H9 (cell line): ENCODE data around the gene TM9SF1. TPM values are rescaled to one million over a fixed set of nuclear protein-coding genes. Genes with fewer than 3 reads are reported as not detected.

ENCODE experiments used
- DNase-seq: peaks from one replicate; pipeline ENCODE4 v3.0.0-alpha.2; 2017
- H2AFZ ChIP-seq: one replicate; pipeline ENCODE4 v1.6.1; 2013; ENCODE audit warnings: mild to moderate bottlenecking, low read length, control low read depth, moderate library complexity
- H2AK5ac ChIP-seq: 2 replicates; pipeline ENCODE4 v1.6.1; 2013; ENCODE audit warnings: low read length, control low read depth, mixed read lengths; ENCODE audit not compliant: insufficient read length
- H2BK120ac ChIP-seq: one replicate; pipeline ENCODE4 v1.6.1; 2013; ENCODE audit warnings: low read depth, mild to moderate bottlenecking, low read length, control low read depth, inconsistent platforms; ENCODE audit not compliant: poor library complexity, severe bottlenecking
- H2BK12ac ChIP-seq: 2 replicates; pipeline ENCODE4 v1.6.1; 2013; ENCODE audit warnings: low read length, control low read depth, mixed read lengths, low read depth; ENCODE audit not compliant: insufficient read length
- H2BK15ac ChIP-seq: 2 replicates; pipeline ENCODE4 v1.6.1; 2013; ENCODE audit warnings: low read depth, low read length, control low read depth
- H2BK20ac ChIP-seq: one replicate; pipeline ENCODE4 v1.6.1; 2013; ENCODE audit warnings: low read depth, mild to moderate bottlenecking, low read length, control low read depth, inconsistent platforms; ENCODE audit not compliant: poor library complexity, severe bottlenecking
- H2BK5ac ChIP-seq: 2 replicates; pipeline ENCODE4 v1.6.1; 2013; ENCODE audit warnings: low read length, control low read depth, mixed read lengths; ENCODE audit not compliant: insufficient read length
- H3K14ac ChIP-seq: 2 replicates; pipeline ENCODE4 v1.6.1; 2013; ENCODE audit warnings: low read length, control low read depth; ENCODE audit not compliant: insufficient read depth
- H3K18ac ChIP-seq: 2 replicates; pipeline ENCODE4 v1.6.1; 2013; ENCODE audit warnings: low read depth, mild to moderate bottlenecking, mixed read lengths, low read length, control low read depth; ENCODE audit not compliant: insufficient read length
- H3K23ac ChIP-seq: 2 replicates; pipeline ENCODE4 v1.6.1; 2013; ENCODE audit warnings: low read length, control low read depth, mixed read lengths, low read depth; ENCODE audit not compliant: insufficient read length
- H3K23me2 ChIP-seq: 2 replicates; pipeline ENCODE4 v1.6.1; 2013; ENCODE audit warnings: low read depth, mild to moderate bottlenecking, mixed read lengths, low read length, control low read depth; ENCODE audit not compliant: insufficient read length, poor library complexity, severe bottlenecking
- H3K27ac ChIP-seq: 2 replicates; pipeline ENCODE4 v1.5.1; 2013; ENCODE audit warnings: low read length, control low read depth, mixed read lengths, low read depth; ENCODE audit not compliant: insufficient read length
- H3K27me3 ChIP-seq: 2 replicates; pipeline ENCODE4 v1.6.1; 2013; ENCODE audit warnings: low read length, control low read depth, inconsistent platforms; ENCODE audit not compliant: insufficient read depth
- H3K4ac ChIP-seq: 2 replicates; pipeline ENCODE4 v1.6.1; 2013; ENCODE audit warnings: low read depth, mild to moderate bottlenecking, control low read depth, inconsistent platforms, low read length, moderate library complexity
- H3K4me1 ChIP-seq: 2 replicates; pipeline ENCODE4 v1.6.1; 2013; ENCODE audit warnings: low read length, control low read depth, inconsistent platforms; ENCODE audit not compliant: insufficient read depth
- H3K4me2 ChIP-seq: 2 replicates; pipeline ENCODE4 v1.6.1; 2013; ENCODE audit warnings: low read length, control low read depth, mixed read lengths; ENCODE audit not compliant: insufficient read length, insufficient read depth
- H3K56ac ChIP-seq: 2 replicates; pipeline ENCODE4 v1.6.1; 2013; ENCODE audit warnings: low read depth, mild to moderate bottlenecking, mixed read lengths, low read length, control low read depth; ENCODE audit not compliant: insufficient read length
- H3K79me1 ChIP-seq: 2 replicates; pipeline ENCODE4 v1.6.1; 2013; ENCODE audit warnings: low read depth, mild to moderate bottlenecking, moderate library complexity, low read length, control low read depth, inconsistent platforms; ENCODE audit not compliant: insufficient read depth, poor library complexity, severe bottlenecking
- H3K79me2 ChIP-seq: 2 replicates; pipeline ENCODE4 v1.6.1; 2013; ENCODE audit warnings: low read length, control low read depth, inconsistent platforms; ENCODE audit not compliant: insufficient read depth
- H3K9ac ChIP-seq: 2 replicates; pipeline ENCODE4 v1.6.1; 2013; ENCODE audit warnings: low read length, control low read depth, mixed read lengths; ENCODE audit not compliant: insufficient read length; ENCODE audit errors: extremely low read depth
- H3K9me3 ChIP-seq: one replicate; pipeline ENCODE4 v1.6.1; 2013; ENCODE audit warnings: low read depth, low read length, inconsistent platforms; ENCODE audit not compliant: control insufficient read depth
- H3T11ph ChIP-seq: one replicate; pipeline ENCODE4 v1.6.1; 2013; ENCODE audit warnings: mild to moderate bottlenecking, low read length, control low read depth, inconsistent platforms
- H4K20me1 ChIP-seq: one replicate; pipeline ENCODE4 v1.6.1; 2013; ENCODE audit not compliant: control insufficient read depth, insufficient read length, insufficient read depth
- H4K5ac ChIP-seq: 2 replicates; pipeline ENCODE4 v1.6.1; 2013; ENCODE audit warnings: low read depth, mild to moderate bottlenecking, mixed read lengths, low read length, control low read depth; ENCODE audit not compliant: insufficient read length
- H4K8ac ChIP-seq: replicated peaks from 2 replicates; pipeline ENCODE4 v1.6.1; 2013; ENCODE audit warnings: low read length, control low read depth, mixed read lengths, low read depth; ENCODE audit not compliant: insufficient read length
- H4K91ac ChIP-seq: 2 replicates; pipeline ENCODE4 v1.6.1; 2013; ENCODE audit warnings: low read depth, mild to moderate bottlenecking, moderate library complexity, mixed read lengths, low read length, control low read depth; ENCODE audit not compliant: insufficient read length
- H3K27ac Mint-ChIP-seq, 3 experiments: 2 replicates in 2 of 3; 3 replicates in 1 of 3; pipeline ENCODE4 v1.8.0; 2020 to 2021; ENCODE audit warnings: mixed read lengths in 3 of 3, mild to moderate bottlenecking in 1 of 3, moderate library complexity in 1 of 3
- H3K27me3 Mint-ChIP-seq: 2 replicates; pipeline ENCODE4 v1.8.0; 2021; ENCODE audit warnings: low read depth, mild to moderate bottlenecking, moderate library complexity, mixed read lengths
- H3K36me3 Mint-ChIP-seq, 3 experiments: 2 replicates in 2 of 3; 3 replicates in 1 of 3; pipeline ENCODE4 v1.8.0; 2020 to 2021; ENCODE audit warnings: low read depth in 3 of 3, mixed read lengths in 3 of 3; ENCODE audit not compliant: insufficient read depth in 1 of 3
- H3K4me1 Mint-ChIP-seq, 2 experiments: 2 replicates each; pipeline ENCODE4 v1.8.0; 2020; ENCODE audit warnings: mixed read lengths in 2 of 2
- H3K4me3 Mint-ChIP-seq, 2 experiments: 2 replicates in 1 of 2; 3 replicates in 1 of 2; pipeline ENCODE4 v1.8.0; 2020 to 2021; ENCODE audit warnings: mild to moderate bottlenecking in 2 of 2, mixed read lengths in 2 of 2, moderate library complexity in 1 of 2
- H3K9me3 Mint-ChIP-seq, 2 experiments: 2 replicates in 1 of 2; 3 replicates in 1 of 2; pipeline ENCODE4 v1.8.0; 2020; ENCODE audit warnings: mild to moderate bottlenecking in 2 of 2, mixed read lengths in 2 of 2, moderate library complexity in 1 of 2
- CTCF ChIP-seq: fragments of 200-600 bp; sonication (generic); conservative IDR thresholded peaks from 3 replicates; pipeline ENCODE4 v1.8.0; 2021; ENCODE audit warnings: antibody characterized with exemption, mild to moderate bottlenecking
- WGBS: extraction: QIAGEN DNeasy Blood & Tissue Kit; methylation state at CpG from one replicate; pipeline ENCODE4 v1.1.7; 2013; ENCODE audit warnings: missing lambda C conversion rate, low lambda C conversion rate, mixed read lengths; ENCODE audit not compliant: insufficient read length; ENCODE audit errors: extremely low coverage; 5-methylcytosine and 5-hydroxymethylcytosine counted together
- total RNA-seq: library from RNA; stranded (reverse); gene quantifications from 2 replicates; pipeline ENCODE4 v1.2.1, GENCODE V29; 2021

Gene TM9SF1
- total RNA-seq, 1 experiment from 2014 or later: 31.6 TPM

GRCh38 chr14:24160499-24160849, 34.8 kb downstream of the TM9SF1 start:
- Mint-ChIP-seq H3K4me3 (no peak overlapping the region), H3K27me3 (no peaks in the 10 kb centered on the region; the same call in 1 of the 2 replicates)

More at GRCh38 chr14:24160499-24160849, 34.8 kb downstream of the TM9SF1 start:
- Histone ChIP-seq H3K23me2 (no peaks in the 10 kb centered on the region), H2AK5ac (no peak overlapping the region), H3K79me2 (no peaks in the 10 kb centered on the region), H3K4me1 (no peaks in the 10 kb centered on the region), H3K4me2 (no peak overlapping the region), H3K79me1 (no peaks in the 10 kb centered on the region), H3K27ac (no peak overlapping the region), H3K14ac (no peak overlapping the region), H2BK12ac (no peak overlapping the region), H4K5ac (no peak overlapping the region), H3K23ac (no peak overlapping the region), H2BK15ac (no peak overlapping the region), H3K9me3 (no peaks in the 10 kb centered on the region), H3T11ph (no peak overlapping the region), H3K9ac (no peak overlapping the region), H3K27me3 (no peaks in the 10 kb centered on the region), H4K8ac (no peak overlapping the region), H2BK20ac (no peak overlapping the region), H2BK120ac (no peak overlapping the region), H4K91ac (no peak overlapping the region), H4K20me1 (no peaks in the 10 kb centered on the region), H2AFZ (no peak overlapping the region), H3K56ac (no peak overlapping the region), H2BK5ac (no peak overlapping the region), H3K18ac (no peak overlapping the region), H3K4ac (no peak overlapping the region)
- peaks cover 27 to 64% (median 61%) of the 10 kb centered on the region in 3 experiments for H3K36me3 Mint-ChIP-seq
- peak overlapping the region in 1 of 3 experiments; percentile 79; a peak in 1 of 7 replicates for H3K27ac Mint-ChIP-seq
- no peak for TF ChIP-seq CTCF
- DNase-seq: no peak
- WGBS: no CpG with 5 or more reads among the region's 4 CpGs
- H3K4me1 Mint-ChIP-seq: peaks cover 11 to 13% of the 10 kb centered on the region in 2 experiments
- no peaks in the 10 kb centered on the region for H3K9me3 Mint-ChIP-seq
